ENCODE results near the gene SLC35F3.
"Not testable (repeated sequence)": the region's sequence is repeated elsewhere in the genome, so short reads cannot be mapped to it uniquely, and the experiment has no call there.

The SLC35F3 gene

DNA sequence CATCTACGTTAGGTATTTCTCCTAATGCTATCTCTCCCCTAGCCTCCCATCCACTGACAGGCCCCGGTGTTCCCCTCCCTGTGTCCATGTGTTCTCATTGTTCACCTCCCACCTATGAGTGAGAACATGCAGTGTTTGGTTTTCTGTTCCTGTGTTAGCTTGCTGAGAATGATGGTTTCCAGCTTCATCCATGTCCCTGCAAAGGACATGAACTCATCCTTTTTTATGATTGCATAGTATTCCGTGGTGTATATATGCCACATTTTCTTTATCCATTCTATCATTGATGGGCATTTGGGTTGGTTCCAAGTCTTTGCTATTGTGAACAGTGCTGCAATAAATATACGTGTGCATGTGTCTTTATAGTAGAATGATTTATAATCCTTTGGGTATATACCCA, 247.9 kb downstream of the SLC35F3 start:
- H3K27ac ChIP-seq (ENCODE audit: low read length); H3K4me1 ChIP-seq (ENCODE audit: control insufficient read depth, insufficient read depth, low read length); H3K9me3 ChIP-seq (ENCODE audit: control insufficient read depth in 2 of 2, low read length in 2 of 2); H3K27me3 ChIP-seq (ENCODE audit: control insufficient read depth in 1 of 2, insufficient read depth in 2 of 2, low read length in 2 of 2); H3K9ac ChIP-seq (ENCODE audit: low read length in 2 of 2); H3K4me3 ChIP-seq (ENCODE audit: low read length in 2 of 2); H3K36me3 ChIP-seq (ENCODE audit: control insufficient read depth in 2 of 2, insufficient read depth in 2 of 2, low read length in 2 of 2): not testable (repeated sequence)

DNA sequence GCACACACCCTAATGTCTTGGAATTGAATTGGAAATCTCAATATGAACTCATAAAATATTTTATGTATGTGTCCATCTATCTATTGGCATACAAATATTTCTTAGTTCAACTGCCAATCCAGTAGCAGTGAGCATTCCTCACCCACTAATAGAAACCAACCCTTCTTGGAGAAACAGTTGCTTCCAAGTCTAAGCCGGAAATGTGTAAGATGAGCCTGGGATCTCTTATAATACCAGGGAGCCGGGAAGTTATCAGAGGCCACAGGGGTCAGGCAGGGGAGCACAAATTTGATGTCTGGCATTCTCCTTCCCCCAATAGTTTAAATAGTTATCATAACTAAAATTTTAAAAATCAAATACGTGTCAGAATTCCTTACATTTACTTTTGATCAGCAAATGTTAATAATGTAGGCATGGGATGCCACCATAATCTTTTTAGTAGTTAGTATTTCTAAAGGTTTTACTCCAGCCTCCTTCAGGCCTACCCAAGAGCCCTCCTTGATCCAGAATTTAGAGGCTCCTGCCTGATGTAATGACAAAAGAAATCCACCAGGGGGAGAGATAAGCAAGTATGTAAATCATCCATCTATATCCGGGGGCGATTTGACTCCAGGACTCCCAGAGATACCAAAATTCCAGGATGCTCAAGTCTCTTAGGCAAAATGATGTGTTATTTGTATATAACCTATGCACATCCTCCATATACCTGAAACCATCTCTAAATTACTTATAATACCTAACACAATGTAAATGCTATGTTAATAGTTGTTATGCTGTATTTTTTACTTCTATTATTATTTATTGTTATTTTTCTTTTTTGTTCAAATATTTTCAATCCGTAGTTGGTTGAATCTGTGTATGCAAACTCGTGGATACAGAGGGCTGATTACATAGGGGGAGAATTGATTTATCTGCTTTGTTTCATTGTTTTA, 250.1 kb downstream of the SLC35F3 start:
- no peaks in the 10 kb centered on the region for H3K36me3 ChIP-seq (ENCODE audit: control insufficient read depth in 2 of 2, insufficient read depth in 2 of 2, low read length in 2 of 2)
- no peaks in the 10 kb centered on the region for H3K4me1 ChIP-seq (ENCODE audit: control insufficient read depth, insufficient read depth, low read length)
- H3K27ac ChIP-seq (ENCODE audit: low read length) = no peak overlapping the region
- H3K4me3 ChIP-seq (ENCODE audit: low read length in 2 of 2) = no peak overlapping the region
- H3K27me3 ChIP-seq (ENCODE audit: control insufficient read depth in 1 of 2, insufficient read depth in 2 of 2, low read length in 2 of 2) = no peaks in the 10 kb centered on the region
- no peak overlapping the region for H3K9ac ChIP-seq (ENCODE audit: low read length in 2 of 2)
- H3K9me3 ChIP-seq (ENCODE audit: control insufficient read depth in 2 of 2, low read length in 2 of 2) = no peaks in the 10 kb centered on the region

DNA sequence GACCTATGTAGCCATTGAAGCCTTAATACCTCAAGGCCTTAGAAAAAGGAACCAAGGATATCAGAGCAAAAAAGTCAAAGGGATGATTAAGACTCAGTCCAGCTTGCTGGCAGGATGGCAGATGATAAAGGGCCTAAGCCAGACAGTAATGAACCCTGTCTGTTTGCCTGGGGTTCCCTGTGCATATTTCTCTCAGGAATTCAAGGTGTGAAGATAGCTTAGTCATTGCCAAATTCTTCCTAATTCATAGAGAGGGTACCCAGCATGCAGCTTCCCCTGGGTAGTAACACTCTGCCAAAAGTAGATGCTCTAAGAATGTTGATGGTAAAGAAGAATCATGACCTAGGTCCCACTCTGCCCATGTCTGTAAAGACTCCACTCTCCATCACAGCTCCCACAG, 258.2 kb downstream of the SLC35F3 start:
- H3K4me3 ChIP-seq (ENCODE audit: low read length in 2 of 2) = no peak overlapping the region
- H3K27me3 ChIP-seq (ENCODE audit: control insufficient read depth in 1 of 2, insufficient read depth in 2 of 2, low read length in 2 of 2) = no peaks in the 10 kb centered on the region
- no peak overlapping the region for H3K27ac ChIP-seq (ENCODE audit: low read length)
- peaks cover 8% of the 10 kb centered on the region for H3K4me1 ChIP-seq (ENCODE audit: control insufficient read depth, insufficient read depth, low read length)
- no peaks in the 10 kb centered on the region for H3K9me3 ChIP-seq (ENCODE audit: control insufficient read depth in 2 of 2, low read length in 2 of 2)
- H3K9ac ChIP-seq (ENCODE audit: low read length in 2 of 2) = no peak overlapping the region
- H3K36me3 ChIP-seq (ENCODE audit: control insufficient read depth in 2 of 2, insufficient read depth in 2 of 2, low read length in 2 of 2) = no peaks in the 10 kb centered on the region

DNA sequence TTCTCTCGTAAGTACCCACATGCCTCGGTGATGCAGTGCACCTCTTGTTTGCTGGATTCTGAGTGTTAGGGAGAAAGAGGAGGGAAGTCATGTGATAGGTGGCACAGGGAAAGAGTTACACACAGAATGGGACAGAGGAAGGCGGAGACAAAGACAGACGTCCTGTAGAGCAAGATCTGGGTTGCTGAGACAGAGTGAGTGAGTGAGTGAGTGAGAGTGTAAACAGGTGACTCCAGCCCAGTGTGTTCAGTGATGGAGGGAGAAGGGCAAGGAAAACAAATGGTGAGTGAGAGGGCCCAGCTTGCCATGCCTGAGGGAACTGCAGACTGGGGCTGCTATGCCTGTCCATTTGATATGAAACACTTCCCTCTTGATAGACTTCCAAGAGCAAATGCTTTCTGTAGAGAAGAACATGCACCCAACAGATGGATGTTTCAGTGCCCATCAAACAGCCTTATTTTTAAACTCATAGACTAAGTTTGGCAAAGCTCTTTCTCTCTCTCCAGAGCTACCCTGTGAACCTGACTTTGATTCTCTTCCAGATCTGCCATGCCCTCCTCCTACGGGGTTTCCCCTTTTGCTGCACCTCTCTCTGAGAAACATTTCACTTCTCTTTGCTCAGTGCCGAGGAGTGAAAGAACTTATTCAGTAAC, 258.9 kb downstream of the SLC35F3 start:
- Histone ChIP-seq H3K4me3 (ENCODE audit: low read length in 2 of 2) (no peak overlapping the region), H3K4me1 (ENCODE audit: control insufficient read depth, insufficient read depth, low read length) (peaks cover 9% of the 10 kb centered on the region), H3K9ac (ENCODE audit: low read length in 2 of 2) (no peak overlapping the region), H3K27ac (ENCODE audit: low read length) (no peak overlapping the region), H3K9me3 (ENCODE audit: control insufficient read depth in 2 of 2, low read length in 2 of 2) (no peaks in the 10 kb centered on the region), H3K36me3 (ENCODE audit: control insufficient read depth in 2 of 2, insufficient read depth in 2 of 2, low read length in 2 of 2) (no peaks in the 10 kb centered on the region), H3K27me3 (ENCODE audit: control insufficient read depth in 1 of 2, insufficient read depth in 2 of 2, low read length in 2 of 2) (no peaks in the 10 kb centered on the region)

DNA sequence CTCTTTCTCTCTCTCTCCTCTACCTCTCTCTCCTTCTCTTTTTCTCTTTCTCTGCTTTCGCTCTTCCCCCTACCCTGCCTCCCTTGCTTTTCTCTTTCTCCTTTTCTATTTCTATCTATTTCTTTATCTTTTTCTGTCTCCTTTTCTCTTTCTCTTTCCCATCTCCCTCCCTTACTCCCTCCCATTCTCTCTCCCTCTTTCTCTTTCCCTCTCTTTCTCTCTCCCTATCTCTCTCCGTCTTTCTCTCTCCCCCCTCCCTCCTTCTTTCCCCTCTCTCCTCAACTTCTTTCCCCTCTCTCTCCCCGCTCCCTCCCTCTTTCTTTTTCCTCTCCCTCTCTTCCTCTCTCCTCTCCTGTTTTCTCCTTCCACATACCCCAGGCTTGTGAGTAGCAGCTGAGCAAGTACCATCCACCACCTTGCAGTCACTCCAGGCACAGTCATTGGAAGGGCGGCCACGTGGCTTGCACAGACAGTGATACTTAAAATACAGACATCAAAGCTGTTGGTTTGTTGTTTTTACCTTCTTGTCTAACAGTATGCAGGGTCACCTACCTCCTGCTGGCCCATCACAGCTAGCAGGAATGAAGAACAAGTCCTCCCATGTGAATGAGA, 259.7 kb downstream of the SLC35F3 start:
- Histone ChIP-seq H3K9ac (ENCODE audit: low read length in 2 of 2) (no peak overlapping the region), H3K27ac (ENCODE audit: low read length) (no peak overlapping the region), H3K4me1 (ENCODE audit: control insufficient read depth, insufficient read depth, low read length) (peaks cover 11% of the 10 kb centered on the region), H3K9me3 (ENCODE audit: control insufficient read depth in 2 of 2, low read length in 2 of 2) (no peaks in the 10 kb centered on the region), H3K36me3 (ENCODE audit: control insufficient read depth in 2 of 2, insufficient read depth in 2 of 2, low read length in 2 of 2) (no peaks in the 10 kb centered on the region), H3K27me3 (ENCODE audit: control insufficient read depth in 1 of 2, insufficient read depth in 2 of 2, low read length in 2 of 2) (no peaks in the 10 kb centered on the region), H3K4me3 (ENCODE audit: low read length in 2 of 2) (no peak overlapping the region)

DNA sequence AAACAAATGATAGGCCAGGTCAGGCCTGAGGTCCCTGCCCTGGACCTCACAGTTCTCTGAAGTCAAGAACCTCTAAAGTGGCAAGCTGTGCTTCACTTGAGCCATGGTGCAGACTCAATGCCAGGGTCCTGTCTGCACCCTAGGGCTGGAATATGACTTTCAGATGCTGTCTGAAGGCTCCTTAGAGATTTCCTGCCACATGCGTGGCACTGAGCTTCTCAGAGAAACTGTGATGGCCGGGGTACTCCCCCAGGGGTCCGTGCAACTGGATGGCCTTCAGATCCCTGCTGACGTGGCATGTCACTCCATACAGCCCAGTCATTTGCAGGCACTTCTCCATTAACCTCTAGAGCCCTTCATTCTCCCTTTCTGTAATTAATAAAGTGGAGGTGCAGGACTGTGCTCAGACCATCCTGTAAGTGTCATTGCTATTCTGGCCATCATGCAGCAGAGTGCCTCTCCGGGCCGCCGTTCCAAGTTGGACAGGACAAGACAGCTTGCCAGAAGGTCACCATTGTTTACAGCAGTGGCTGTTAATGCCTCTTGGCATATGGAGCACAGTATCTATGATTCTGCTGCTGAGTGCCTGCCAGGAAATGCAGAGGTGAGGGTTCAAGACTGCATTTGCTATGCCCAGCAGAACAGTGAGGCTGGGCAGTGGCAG, 263.7 kb downstream of the SLC35F3 start:
- peaks cover 0 to 3% of the 10 kb centered on the region in 2 donors for H3K27me3 ChIP-seq (ENCODE audit: control insufficient read depth in 1 of 2, insufficient read depth in 2 of 2, low read length in 2 of 2)
- no peaks in the 10 kb centered on the region for H3K9me3 ChIP-seq (ENCODE audit: control insufficient read depth in 2 of 2, low read length in 2 of 2)
- no peak overlapping the region for H3K9ac ChIP-seq (ENCODE audit: low read length in 2 of 2)
- H3K4me1 ChIP-seq (ENCODE audit: control insufficient read depth, insufficient read depth, low read length) = peaks cover 10% of the 10 kb centered on the region
- H3K27ac ChIP-seq (ENCODE audit: low read length) = no peak overlapping the region
- no peaks in the 10 kb centered on the region for H3K36me3 ChIP-seq (ENCODE audit: control insufficient read depth in 2 of 2, insufficient read depth in 2 of 2, low read length in 2 of 2)
- H3K4me3 ChIP-seq (ENCODE audit: low read length in 2 of 2) = no peak overlapping the region

DNA sequence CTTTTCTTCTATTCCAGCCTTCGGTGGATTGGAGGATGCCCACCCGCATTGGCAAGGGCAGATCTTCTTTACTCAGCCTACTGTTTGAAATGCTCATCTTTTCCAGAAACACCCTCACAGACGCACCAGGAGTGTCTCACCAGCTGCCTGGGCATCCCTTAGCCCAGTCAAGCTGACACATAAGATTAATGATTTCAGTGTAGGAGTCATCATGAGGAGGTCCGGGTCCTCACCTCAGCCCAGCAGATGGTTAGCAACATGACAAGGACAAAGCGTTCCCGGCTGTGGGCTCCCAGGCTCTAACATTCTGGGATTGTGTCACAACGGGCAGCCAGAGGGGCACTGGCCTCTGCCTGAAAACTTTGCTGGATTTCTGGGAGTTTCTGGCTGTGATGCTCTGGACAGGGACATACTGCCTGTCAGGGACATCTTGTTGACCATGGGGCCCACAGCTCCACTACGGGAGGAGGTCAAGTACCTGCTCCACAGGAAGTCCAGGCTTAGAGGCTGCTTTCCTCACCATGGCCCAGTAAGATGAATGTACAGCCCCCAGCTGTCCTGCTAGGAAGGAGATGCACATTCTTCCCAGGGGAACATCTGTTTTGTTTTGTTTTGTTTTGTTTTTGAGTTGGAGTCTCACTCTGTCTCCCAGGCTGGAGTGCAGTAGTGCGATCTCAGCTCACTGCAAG, 264.8 kb downstream of the SLC35F3 start:
- Histone ChIP-seq H3K9ac (ENCODE audit: low read length in 2 of 2) (no peak overlapping the region), H3K4me1 (ENCODE audit: control insufficient read depth, insufficient read depth, low read length) (peaks cover 6% of the 10 kb centered on the region), H3K4me3 (ENCODE audit: low read length in 2 of 2) (no peak overlapping the region), H3K27me3 (ENCODE audit: control insufficient read depth in 1 of 2, insufficient read depth in 2 of 2, low read length in 2 of 2) (peaks cover 0 to 3% of the 10 kb centered on the region in 2 donors), H3K27ac (ENCODE audit: low read length) (no peak overlapping the region), H3K36me3 (ENCODE audit: control insufficient read depth in 2 of 2, insufficient read depth in 2 of 2, low read length in 2 of 2) (no peaks in the 10 kb centered on the region), H3K9me3 (ENCODE audit: control insufficient read depth in 2 of 2, low read length in 2 of 2) (no peaks in the 10 kb centered on the region)

DNA sequence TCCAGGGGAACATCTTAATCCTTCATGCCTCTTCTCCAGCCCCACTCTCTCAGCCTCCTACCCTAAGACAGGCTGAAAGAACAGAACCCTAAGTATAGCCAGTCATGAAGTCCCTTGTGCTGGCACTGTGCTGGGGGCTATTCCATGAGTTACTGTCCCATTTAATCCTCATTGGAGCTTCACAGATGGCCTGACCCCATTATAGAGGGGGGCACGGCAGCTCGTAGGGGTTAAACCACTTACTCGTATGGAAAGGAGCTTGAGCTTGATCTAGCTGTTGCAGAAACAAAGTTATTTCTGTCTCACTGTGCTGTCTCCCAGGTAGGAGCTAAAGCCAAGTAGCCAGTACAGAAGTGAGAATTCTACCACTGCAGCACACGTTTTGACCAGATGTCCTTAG, 265.6 kb downstream of the SLC35F3 start:
- Histone ChIP-seq H3K27me3 (ENCODE audit: control insufficient read depth in 1 of 2, insufficient read depth in 2 of 2, low read length in 2 of 2) (peaks cover 0 to 3% of the 10 kb centered on the region in 2 donors), H3K36me3 (ENCODE audit: control insufficient read depth in 2 of 2, insufficient read depth in 2 of 2, low read length in 2 of 2) (no peaks in the 10 kb centered on the region), H3K4me1 (ENCODE audit: control insufficient read depth, insufficient read depth, low read length) (peaks cover 4% of the 10 kb centered on the region), H3K9ac (ENCODE audit: low read length in 2 of 2) (no peak overlapping the region), H3K27ac (ENCODE audit: low read length) (no peak overlapping the region), H3K9me3 (ENCODE audit: control insufficient read depth in 2 of 2, low read length in 2 of 2) (no peaks in the 10 kb centered on the region), H3K4me3 (ENCODE audit: low read length in 2 of 2) (no peak overlapping the region)

DNA sequence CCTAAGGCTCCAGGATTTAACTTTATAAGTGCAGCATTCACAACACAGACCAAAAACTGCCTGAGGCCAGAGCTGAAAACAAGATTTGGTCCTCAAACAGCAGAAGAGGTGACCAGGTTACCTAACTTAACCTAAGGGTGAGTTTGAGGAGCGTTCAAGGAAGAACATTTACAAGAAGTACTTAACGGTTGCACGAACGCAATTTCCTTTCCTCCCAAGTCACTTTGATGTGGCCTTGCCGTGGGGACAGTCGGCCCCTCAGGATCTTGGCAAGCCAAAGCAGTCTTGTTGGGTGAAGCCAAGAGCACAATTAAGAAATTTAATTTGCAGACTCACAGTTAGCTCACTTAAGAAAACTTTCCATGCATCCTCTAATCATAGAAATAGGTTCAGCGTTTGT, 266.1 kb downstream of the SLC35F3 start:
- no peak overlapping the region for H3K9ac ChIP-seq (ENCODE audit: low read length in 2 of 2)
- H3K9me3 ChIP-seq (ENCODE audit: control insufficient read depth in 2 of 2, low read length in 2 of 2) = no peaks in the 10 kb centered on the region
- peaks cover 4% of the 10 kb centered on the region for H3K4me1 ChIP-seq (ENCODE audit: control insufficient read depth, insufficient read depth, low read length)
- H3K27me3 ChIP-seq (ENCODE audit: control insufficient read depth in 1 of 2, insufficient read depth in 2 of 2, low read length in 2 of 2) = peaks cover 0 to 4% of the 10 kb centered on the region in 2 donors
- no peaks in the 10 kb centered on the region for H3K36me3 ChIP-seq (ENCODE audit: control insufficient read depth in 2 of 2, insufficient read depth in 2 of 2, low read length in 2 of 2)
- H3K4me3 ChIP-seq (ENCODE audit: low read length in 2 of 2) = no peak overlapping the region
- H3K27ac ChIP-seq (ENCODE audit: low read length) = no peak overlapping the region

DNA sequence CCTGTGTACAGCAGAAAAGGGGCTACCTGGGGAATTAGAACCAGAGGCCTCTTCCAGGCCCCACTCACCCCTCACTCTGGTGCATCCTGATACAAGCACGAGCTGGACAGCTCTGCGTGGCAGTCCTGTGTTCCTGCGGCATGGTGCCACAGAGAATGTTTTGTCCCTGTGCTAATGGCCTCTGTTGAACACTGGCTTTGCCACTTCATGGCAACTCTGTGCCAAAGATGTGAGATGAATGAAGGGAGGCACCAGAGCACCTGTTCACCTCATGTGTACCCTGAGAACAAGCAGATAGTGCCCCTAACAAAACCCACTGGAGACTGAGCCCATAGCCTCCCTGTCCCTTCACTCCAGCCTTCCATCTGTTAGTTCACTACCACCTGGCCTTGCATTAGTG, 269.5 kb downstream of the SLC35F3 start:
- H3K27ac ChIP-seq (ENCODE audit: low read length) = no peak overlapping the region
- no peak overlapping the region for H3K4me3 ChIP-seq (ENCODE audit: low read length in 2 of 2)
- H3K4me1 ChIP-seq (ENCODE audit: control insufficient read depth, insufficient read depth, low read length) = no peaks in the 10 kb centered on the region
- H3K27me3 ChIP-seq (ENCODE audit: control insufficient read depth in 1 of 2, insufficient read depth in 2 of 2, low read length in 2 of 2) = peaks cover 0 to 7% of the 10 kb centered on the region in 2 donors
- H3K9ac ChIP-seq (ENCODE audit: low read length in 2 of 2) = no peak overlapping the region
- H3K9me3 ChIP-seq (ENCODE audit: control insufficient read depth in 2 of 2, low read length in 2 of 2) = no peaks in the 10 kb centered on the region
- H3K36me3 ChIP-seq (ENCODE audit: control insufficient read depth in 2 of 2, insufficient read depth in 2 of 2, low read length in 2 of 2) = no peaks in the 10 kb centered on the region

Data from stomach smooth muscle (tissue), 2 donors.